ENCODE data around the gene NRP2. TPM values are rescaled to one million over a fixed set of nuclear protein-coding genes. Genes with fewer than 3 reads are reported as not detected.

The NRP2 gene
- total RNA-seq, 2 experiments from 2014 or later = 0.26 to 5.7 TPM

- Mint-ChIP-seq H3K27me3 (peaks cover 16% of the 10 kb centered on the region), H3K4me3 (no peak overlapping the region), H3K27ac (no peak overlapping the region)
Observed at GRCh38 chr2:205714789-205715720, 32.8 kb downstream of the NRP2 start.

GRCh38 chr2:205715831-205716525 lies 33.7 kb downstream of the NRP2 start:
- ATAC-seq = no peak
- Mint-ChIP-seq H3K9me3 (ENCODE audit: low read depth) (no peaks in the 10 kb centered on the region), H3K4me1 (no peaks in the 10 kb centered on the region), H3K27me3 (peaks cover 16% of the 10 kb centered on the region), H3K36me3 (no peaks in the 10 kb centered on the region), H3K4me3 (no peak overlapping the region), H3K27ac (no peak overlapping the region)
- CTCF ChIA-PET = no interaction called here
- no peak for DNase-seq

More at GRCh38 chr2:205714789-205715720, 32.8 kb downstream of the NRP2 start:
- no peaks in the 10 kb centered on the region for H3K4me1 Mint-ChIP-seq
- DNase-seq (no peak), ATAC-seq (no peak)
- H3K36me3 Mint-ChIP-seq = no peaks in the 10 kb centered on the region
- CTCF ChIA-PET = no interaction called here
- no peaks in the 10 kb centered on the region for H3K9me3 Mint-ChIP-seq (ENCODE audit: low read depth)

GRCh38 chr2:205717175-205717846 lies 35.0 kb downstream of the NRP2 start:
- H3K36me3 Mint-ChIP-seq = no peaks in the 10 kb centered on the region
- H3K9me3 Mint-ChIP-seq (ENCODE audit: low read depth) = no peaks in the 10 kb centered on the region
- H3K27ac Mint-ChIP-seq = no peak overlapping the region
- ATAC-seq (no peak), DNase-seq (no peak)
- H3K4me3 Mint-ChIP-seq = no peak overlapping the region
- H3K4me1 Mint-ChIP-seq = no peaks in the 10 kb centered on the region
- CTCF ChIA-PET = no interaction called here
- peaks cover 15% of the 10 kb centered on the region for H3K27me3 Mint-ChIP-seq

GRCh38 chr2:205717999-205718398 lies 35.7 kb downstream of the NRP2 start:
- Mint-ChIP-seq H3K9me3 (ENCODE audit: low read depth) (no peaks in the 10 kb centered on the region), H3K27me3 (peaks cover 11% of the 10 kb centered on the region), H3K4me3 (no peak overlapping the region), H3K4me1 (no peaks in the 10 kb centered on the region), H3K36me3 (no peaks in the 10 kb centered on the region), H3K27ac (no peak overlapping the region)
- CTCF ChIA-PET = no interaction called here
- no peak for ATAC-seq
- no peak for DNase-seq

- Mint-ChIP-seq H3K9me3 (ENCODE audit: low read depth) (no peaks in the 10 kb centered on the region), H3K27ac (no peak overlapping the region), H3K36me3 (no peaks in the 10 kb centered on the region), H3K4me1 (no peaks in the 10 kb centered on the region), H3K4me3 (no peak overlapping the region), H3K27me3 (peaks cover 2% of the 10 kb centered on the region)
- DNase-seq (no peak), ATAC-seq (no peak)
- CTCF ChIA-PET = no interaction called here
Observed at GRCh38 chr2:205719847-205720246, 37.5 kb downstream of the NRP2 start.

- Mint-ChIP-seq H3K4me3 (no peak overlapping the region), H3K4me1 (no peaks in the 10 kb centered on the region), H3K27me3 (peaks cover 2% of the 10 kb centered on the region), H3K36me3 (no peaks in the 10 kb centered on the region), H3K9me3 (ENCODE audit: low read depth) (no peaks in the 10 kb centered on the region), H3K27ac (no peak overlapping the region)
- CTCF ChIA-PET = no interaction called here
- DNase-seq (no peak), ATAC-seq (no peak)
Observed at GRCh38 chr2:205720451-205720902, 38.2 kb downstream of the NRP2 start.

GRCh38 chr2:205721057-205721449 lies 38.8 kb downstream of the NRP2 start:
- DNase-seq = no peak
- no peak for ATAC-seq
- H3K4me1 Mint-ChIP-seq = no peaks in the 10 kb centered on the region

GRCh38 chr2:205722283-205722918 lies 40.1 kb downstream of the NRP2 start:
- DNase-seq = no peak
- Mint-ChIP-seq H3K36me3 (no peaks in the 10 kb centered on the region), H3K4me1 (no peaks in the 10 kb centered on the region), H3K27ac (no peak overlapping the region), H3K4me3 (no peak overlapping the region), H3K27me3 (peaks cover 5% of the 10 kb centered on the region), H3K9me3 (ENCODE audit: low read depth) (no peaks in the 10 kb centered on the region)
- CTCF ChIA-PET = no interaction called here
- ATAC-seq = no peak

More at GRCh38 chr2:205721057-205721449, 38.8 kb downstream of the NRP2 start:
- H3K36me3 Mint-ChIP-seq = no peaks in the 10 kb centered on the region
- no peaks in the 10 kb centered on the region for H3K9me3 Mint-ChIP-seq (ENCODE audit: low read depth)
- H3K27me3 Mint-ChIP-seq = peaks cover 5% of the 10 kb centered on the region
- CTCF ChIA-PET = no interaction called here
- no peak overlapping the region for H3K4me3 Mint-ChIP-seq
- no peak overlapping the region for H3K27ac Mint-ChIP-seq

- no peaks in the 10 kb centered on the region for H3K36me3 Mint-ChIP-seq
- ATAC-seq = no peak
Observed at GRCh38 chr2:205723179-205723578, 40.9 kb downstream of the NRP2 start.

GRCh38 chr2:205725059-205725458 lies 42.8 kb downstream of the NRP2 start:
- H3K4me1 Mint-ChIP-seq = no peaks in the 10 kb centered on the region
- CTCF ChIA-PET = no interaction called here
- no peak for DNase-seq
- no peaks in the 10 kb centered on the region for H3K36me3 Mint-ChIP-seq
- H3K4me3 Mint-ChIP-seq = no peak overlapping the region
- ATAC-seq = no peak
- peaks cover 6% of the 10 kb centered on the region for H3K27me3 Mint-ChIP-seq
- H3K9me3 Mint-ChIP-seq (ENCODE audit: low read depth) = no peaks in the 10 kb centered on the region
- H3K27ac Mint-ChIP-seq = no peak overlapping the region

More at GRCh38 chr2:205723179-205723578, 40.9 kb downstream of the NRP2 start:
- H3K27ac Mint-ChIP-seq = no peak overlapping the region
- peaks cover 4% of the 10 kb centered on the region for H3K27me3 Mint-ChIP-seq
- H3K4me1 Mint-ChIP-seq = no peaks in the 10 kb centered on the region
- no peaks in the 10 kb centered on the region for H3K9me3 Mint-ChIP-seq (ENCODE audit: low read depth)
- no peak for DNase-seq
- CTCF ChIA-PET = interaction anchor here (0.6 kb wide), 1 partner anchor 1010 kb away, joined by 3 read pairs; no protein-coding TSS in a partner anchor
- H3K4me3 Mint-ChIP-seq = no peak overlapping the region

GRCh38 chr2:205726506-205726905 lies 44.2 kb downstream of the NRP2 start:
- Mint-ChIP-seq H3K27me3 (peaks cover 6% of the 10 kb centered on the region), H3K27ac (no peak overlapping the region), H3K4me3 (no peak overlapping the region), H3K4me1 (no peaks in the 10 kb centered on the region), H3K36me3 (no peaks in the 10 kb centered on the region), H3K9me3 (ENCODE audit: low read depth) (no peaks in the 10 kb centered on the region)
- CTCF ChIA-PET = no interaction called here
- DNase-seq (no peak), ATAC-seq (no peak)

GRCh38 chr2:205727174-205727573 lies 44.9 kb downstream of the NRP2 start:
- Mint-ChIP-seq H3K4me3 (no peak overlapping the region), H3K36me3 (no peaks in the 10 kb centered on the region), H3K4me1 (no peaks in the 10 kb centered on the region), H3K27me3 (peaks cover 6% of the 10 kb centered on the region), H3K9me3 (ENCODE audit: low read depth) (no peaks in the 10 kb centered on the region), H3K27ac (no peak overlapping the region)
- DNase-seq = no peak
- no peak for ATAC-seq
- CTCF ChIA-PET = no interaction called here

GRCh38 chr2:205728366-205728765 lies 46.1 kb downstream of the NRP2 start:
- peaks cover 6% of the 10 kb centered on the region for H3K27me3 Mint-ChIP-seq
- no peak overlapping the region for H3K27ac Mint-ChIP-seq
- H3K9me3 Mint-ChIP-seq (ENCODE audit: low read depth) = no peaks in the 10 kb centered on the region
- no peak for DNase-seq
- no peak overlapping the region for H3K4me3 Mint-ChIP-seq
- no peaks in the 10 kb centered on the region for H3K4me1 Mint-ChIP-seq
- H3K36me3 Mint-ChIP-seq = no peaks in the 10 kb centered on the region
- no peak for ATAC-seq
- CTCF ChIA-PET = no interaction called here
